Lung (tissue), 12 donors: ENCODE results near the gene GPAM. TPM values are rescaled to one million over a fixed set of nuclear protein-coding genes. Genes with fewer than 3 reads are reported as not detected.
A peak's percentile ranks its signal among the peaks of the same experiment; 100 is the strongest.

Experiments
- ATAC-seq: fragments of 200-7000 bp; cut with Tn5 transposase; one replicate; pipeline ENCODE4 v1.9.1; 2020; ENCODE audit warnings: moderate number of reproducible peaks; ENCODE audit not compliant: insufficient read depth, low FRiP score
- DNase-seq, 3 donors: peaks; one replicate each; pipeline ENCODE4 v3.0.0-alpha.2; 2013 to 2017
- H3K27ac ChIP-seq, 2 donors: one replicate each; pipeline ENCODE4 v1.5.1; 2013; ENCODE audit warnings: mild to moderate bottlenecking in 2 of 2, moderate library complexity in 2 of 2, control low read depth in 1 of 2, inconsistent platforms in 1 of 2, low read depth in 1 of 2, low read length in 1 of 2
- H3K27me3 ChIP-seq, 3 donors: one replicate each; pipeline ENCODE4 v1.5.1; 2013; ENCODE audit warnings: low read length in 2 of 3; ENCODE audit not compliant: control insufficient read depth in 3 of 3, insufficient read depth in 3 of 3
- H3K36me3 ChIP-seq, 4 donors: one replicate each; pipeline ENCODE4 v1.5.1; 2013; ENCODE audit warnings: low read length in 4 of 4, mild to moderate bottlenecking in 1 of 4, moderate library complexity in 1 of 4; ENCODE audit not compliant: control insufficient read depth in 4 of 4, insufficient read depth in 4 of 4
- H3K4me1 ChIP-seq, 5 donors: one replicate each; pipeline ENCODE4 v1.5.1; 2013; ENCODE audit warnings: low read length in 5 of 5, mild to moderate bottlenecking in 2 of 5, moderate library complexity in 1 of 5; ENCODE audit not compliant: control insufficient read depth in 5 of 5, insufficient read depth in 5 of 5
- H3K4me3 ChIP-seq: one replicate; pipeline ENCODE4 v1.5.1; 2013; ENCODE audit warnings: mild to moderate bottlenecking, control low read depth, moderate library complexity
- H3K9ac ChIP-seq, 2 donors: one replicate each; pipeline ENCODE4 v1.5.1; 2013; ENCODE audit warnings: low read length in 2 of 2, control low read depth in 1 of 2; ENCODE audit not compliant: insufficient read depth in 1 of 2
- H3K9me3 ChIP-seq, 4 donors: one replicate each; pipeline ENCODE4 v1.5.1; 2013; ENCODE audit warnings: low read length in 3 of 4, mild to moderate bottlenecking in 1 of 4, moderate library complexity in 1 of 4; ENCODE audit not compliant: control insufficient read depth in 4 of 4, insufficient read depth in 3 of 4
- WGBS, 2 donors: extraction: QIAGEN DNeasy Blood & Tissue Kit; methylation state at CpG; one replicate each; pipeline ENCODE4 v1.1.7; 2013; 5-methylcytosine and 5-hydroxymethylcytosine counted together
- polyA plus RNA-seq, 2 donors: library from polyadenylated mRNA; stranded (reverse); fragments of 200-250 nt; gene quantifications; one replicate each; pipeline ENCODE4 v1.2.1, GENCODE V29; 2013
- total RNA-seq, 2 donors: library from RNA; depleted of rRNA in 1 of 2; stranded (reverse); fragments of >200 nt in 1 of 2; gene quantifications; one replicate each; pipeline ENCODE4 v1.2.1, GENCODE V29; 2014 to 2021
- TF ChIP-seq, protein P1 (sequence below): IDR thresholded peaks from 2 replicates; pipeline ENCODE4 v1.5.1; 2012; ENCODE audit warnings: mild to moderate bottlenecking; ENCODE audit errors: control extremely low read depth, extremely low read depth
- donor health status: control.
- donor health status: control.
- donor health status: Bipolar disorder and iron deficiency.
- donor health status: healthy.
- donor health status: DM: yes; HTN: yes; CAD: no.

The GPAM gene
- total and polyA plus RNA-seq, 4 donors, result 2.7 to 21.8 (median 8.9) TPM

DNA sequence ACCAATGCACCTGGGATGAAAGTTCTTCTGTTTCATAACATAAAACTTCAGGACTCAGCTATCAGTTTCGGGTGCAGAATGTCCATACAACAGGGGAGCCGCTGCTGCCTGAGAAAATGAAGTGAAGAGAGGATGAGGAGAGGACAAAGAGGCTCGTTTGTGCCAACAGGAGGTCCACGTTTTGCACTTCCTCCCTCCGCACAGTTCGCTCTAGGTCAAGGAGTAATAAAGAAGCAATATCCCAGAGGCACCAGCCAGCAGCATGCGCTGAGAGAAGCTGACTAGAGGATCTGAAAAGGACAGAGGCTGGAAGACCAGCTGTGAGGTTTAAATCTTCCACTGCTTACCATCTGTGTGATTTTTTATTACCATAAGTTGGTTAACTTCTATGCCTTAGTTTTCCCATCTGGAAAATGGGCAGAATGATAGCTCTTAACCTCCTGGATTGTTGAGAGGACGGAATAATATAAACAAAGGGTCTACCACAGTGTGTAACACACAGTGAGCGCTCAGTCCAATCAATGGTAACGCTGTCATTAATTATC, 709 bp downstream of the GPAM start:
- Histone ChIP-seq H3K4me3 (peak overlapping the region; percentile 95), H3K27me3 (no peaks in the 10 kb centered on the region), H3K9me3 (no peaks in the 10 kb centered on the region), H3K4me1 (peaks cover 0 to 16% (median 2%) of the 10 kb centered on the region in 5 donors), H3K9ac (peak overlapping the region; percentile 86 to 92), H3K27ac (peak overlapping the region in 1 of 2 donors; percentile 45), H3K36me3 (peaks cover 0 to 19% (median 0%) of the 10 kb centered on the region in 4 donors)
- WGBS, 2 donors, result 28 to 38% methylated on average over 10 of the region's 10 CpGs
- DNase-seq (no peak), ATAC-seq (no peak)
- TF ChIP-seq, protein P1, sequence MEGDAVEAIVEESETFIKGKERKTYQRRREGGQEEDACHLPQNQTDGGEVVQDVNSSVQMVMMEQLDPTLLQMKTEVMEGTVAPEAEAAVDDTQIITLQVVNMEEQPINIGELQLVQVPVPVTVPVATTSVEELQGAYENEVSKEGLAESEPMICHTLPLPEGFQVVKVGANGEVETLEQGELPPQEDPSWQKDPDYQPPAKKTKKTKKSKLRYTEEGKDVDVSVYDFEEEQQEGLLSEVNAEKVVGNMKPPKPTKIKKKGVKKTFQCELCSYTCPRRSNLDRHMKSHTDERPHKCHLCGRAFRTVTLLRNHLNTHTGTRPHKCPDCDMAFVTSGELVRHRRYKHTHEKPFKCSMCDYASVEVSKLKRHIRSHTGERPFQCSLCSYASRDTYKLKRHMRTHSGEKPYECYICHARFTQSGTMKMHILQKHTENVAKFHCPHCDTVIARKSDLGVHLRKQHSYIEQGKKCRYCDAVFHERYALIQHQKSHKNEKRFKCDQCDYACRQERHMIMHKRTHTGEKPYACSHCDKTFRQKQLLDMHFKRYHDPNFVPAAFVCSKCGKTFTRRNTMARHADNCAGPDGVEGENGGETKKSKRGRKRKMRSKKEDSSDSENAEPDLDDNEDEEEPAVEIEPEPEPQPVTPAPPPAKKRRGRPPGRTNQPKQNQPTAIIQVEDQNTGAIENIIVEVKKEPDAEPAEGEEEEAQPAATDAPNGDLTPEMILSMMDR, result no peak

DNA sequence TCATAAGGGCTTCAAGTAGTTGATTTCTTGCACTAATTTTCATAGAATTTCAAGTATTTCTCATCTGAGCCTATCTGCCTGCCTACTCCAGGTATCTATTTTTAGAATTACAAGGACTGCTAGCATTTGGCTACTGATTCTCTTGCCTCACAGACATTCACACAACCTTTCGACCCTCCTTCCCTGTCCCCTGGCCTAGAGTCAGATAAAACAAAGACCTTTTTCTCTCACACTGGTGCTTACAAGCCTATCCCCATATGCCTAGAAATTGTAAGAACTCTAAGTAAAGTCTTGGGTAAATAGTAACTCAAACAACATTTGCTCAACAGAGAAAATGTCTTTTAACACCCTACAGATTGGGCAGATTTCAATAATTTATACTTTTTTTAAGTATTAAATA, 6.3 kb downstream of the GPAM start:
- H3K9ac ChIP-seq, result no peak overlapping the region
- DNase-seq (no peak), ATAC-seq (no peak)
- H3K27ac ChIP-seq, result peak overlapping the region in 1 of 2 donors; percentile 74
- H3K27me3 ChIP-seq, result no peaks in the 10 kb centered on the region
- no peaks in the 10 kb centered on the region for H3K9me3 ChIP-seq
- H3K4me1 ChIP-seq, result peaks cover 0 to 3% (median 0%) of the 10 kb centered on the region in 5 donors
- WGBS, 2 donors, result 58 to 80% methylated on average over 1 of the region's 1 CpG
- peaks cover 5 to 42% (median 11%) of the 10 kb centered on the region in 4 donors for H3K36me3 ChIP-seq
- H3K4me3 ChIP-seq, result no peak overlapping the region
- TF ChIP-seq, protein P1, result no peak

DNA sequence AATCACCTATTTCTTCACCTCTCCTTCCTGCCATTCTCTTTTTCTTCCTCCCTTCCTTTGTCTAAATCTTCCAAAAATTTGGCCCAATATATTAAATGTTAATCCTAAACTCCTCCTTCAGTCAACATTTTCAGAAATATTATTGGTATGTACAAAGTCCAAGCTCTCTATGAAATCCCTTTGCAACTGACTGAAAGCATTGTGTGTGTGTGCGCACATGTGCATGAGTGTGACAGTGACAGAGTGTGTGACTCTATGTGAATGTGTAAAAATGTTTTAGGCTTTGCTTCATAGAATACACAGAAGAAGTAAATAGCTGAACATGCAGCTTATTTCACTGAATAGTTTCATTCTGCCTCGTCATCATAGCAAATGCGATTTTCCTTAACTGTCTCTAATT, 7.0 kb downstream of the GPAM start:
- no peak overlapping the region for H3K27ac ChIP-seq
- no peak for DNase-seq
- H3K4me1 ChIP-seq, result peaks cover 0 to 3% (median 0%) of the 10 kb centered on the region in 5 donors
- TF ChIP-seq, protein P1, result no peak
- no peaks in the 10 kb centered on the region for H3K9me3 ChIP-seq
- no peak overlapping the region for H3K4me3 ChIP-seq
- no peaks in the 10 kb centered on the region for H3K27me3 ChIP-seq
- 97% methylated on average over 3 of the region's 3 CpGs for WGBS, 2 donors
- peaks cover 7 to 45% (median 12%) of the 10 kb centered on the region in 4 donors for H3K36me3 ChIP-seq
- no peak overlapping the region for H3K9ac ChIP-seq
- ATAC-seq, result no peak

DNA sequence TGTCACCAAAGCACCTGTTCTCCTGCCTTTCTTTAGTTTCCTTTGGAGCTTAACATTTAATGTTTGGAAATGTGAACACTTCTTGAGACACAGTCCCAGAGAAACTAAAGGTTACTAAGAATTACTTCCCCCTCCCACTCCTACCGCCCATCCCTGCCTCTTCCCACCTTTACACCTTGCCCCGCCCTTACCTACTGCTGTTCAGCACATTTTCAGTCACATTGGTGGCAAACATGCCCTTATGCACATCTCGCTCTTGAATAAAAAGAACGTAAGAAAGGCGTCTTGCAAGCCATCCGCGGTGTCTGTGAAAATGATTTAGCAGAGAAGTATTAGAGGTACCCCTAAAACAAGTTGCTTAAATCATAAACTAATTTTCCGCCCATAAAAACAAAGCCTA, 8.2 kb downstream of the GPAM start:
- no peak overlapping the region for H3K27ac ChIP-seq
- TF ChIP-seq, protein P1, result no peak
- H3K4me3 ChIP-seq, result no peak overlapping the region
- peaks cover 0 to 3% (median 0%) of the 10 kb centered on the region in 5 donors for H3K4me1 ChIP-seq
- whole genome bisulfite sequencing, 2 donors, result 95 to 97% methylated on average over 8 of the region's 8 CpGs
- H3K9ac ChIP-seq, result no peak overlapping the region
- no peak for DNase-seq
- no peak for ATAC-seq
- no peaks in the 10 kb centered on the region for H3K27me3 ChIP-seq
- peaks cover 10 to 50% (median 18%) of the 10 kb centered on the region in 4 donors for H3K36me3 ChIP-seq
- no peaks in the 10 kb centered on the region for H3K9me3 ChIP-seq
